Measurements from ENCODE around the gene ABLIM2.

ABLIM2 gene

GRCh38 chr4:8182294-8182693 lies 23.7 kb upstream of the ABLIM2 start:
- no peaks in the 10 kb centered on the region for H3K27me3 ChIP-seq (ENCODE audit: insufficient read depth, low read length)
- no peaks in the 10 kb centered on the region for H3K79me2 ChIP-seq (ENCODE audit: control insufficient read depth, insufficient read depth, low read length, unreplicated experiment)
- peaks cover 40% of the 10 kb centered on the region for H3K4me1 ChIP-seq (ENCODE audit: control insufficient read depth, insufficient read depth, low read length, unreplicated experiment)
- no peak overlapping the region for H3K4me3 ChIP-seq (ENCODE audit: low read depth, low read length)
- H3K36me3 ChIP-seq (ENCODE audit: insufficient read depth, low read length), result no peaks in the 10 kb centered on the region
- H3K27ac ChIP-seq (ENCODE audit: low read depth, low read length), result no peak overlapping the region
- no peak overlapping the region for H2AFZ ChIP-seq (ENCODE audit: low read length, unreplicated experiment)

GRCh38 chr4:8181844-8182243 lies 23.2 kb upstream of the ABLIM2 start:
- no peaks in the 10 kb centered on the region for H3K79me2 ChIP-seq (ENCODE audit: control insufficient read depth, insufficient read depth, low read length, unreplicated experiment)
- H3K27ac ChIP-seq (ENCODE audit: low read depth, low read length), result no peak overlapping the region
- peaks cover 40% of the 10 kb centered on the region for H3K4me1 ChIP-seq (ENCODE audit: control insufficient read depth, insufficient read depth, low read length, unreplicated experiment)
- no peaks in the 10 kb centered on the region for H3K27me3 ChIP-seq (ENCODE audit: insufficient read depth, low read length)
- H2AFZ ChIP-seq (ENCODE audit: low read length, unreplicated experiment), result no peak overlapping the region
- no peaks in the 10 kb centered on the region for H3K36me3 ChIP-seq (ENCODE audit: insufficient read depth, low read length)
- H3K4me3 ChIP-seq (ENCODE audit: low read depth, low read length), result no peak overlapping the region

- Histone ChIP-seq H3K27me3 (ENCODE audit: insufficient read depth, low read length) (no peaks in the 10 kb centered on the region), H2AFZ (ENCODE audit: low read length, unreplicated experiment) (no peak overlapping the region), H3K36me3 (ENCODE audit: insufficient read depth, low read length) (no peaks in the 10 kb centered on the region), H3K4me1 (ENCODE audit: control insufficient read depth, insufficient read depth, low read length, unreplicated experiment) (peaks cover 38% of the 10 kb centered on the region), H3K4me3 (ENCODE audit: low read depth, low read length) (no peak overlapping the region), H3K27ac (ENCODE audit: low read depth, low read length) (no peak overlapping the region), H3K79me2 (ENCODE audit: control insufficient read depth, insufficient read depth, low read length, unreplicated experiment) (no peaks in the 10 kb centered on the region)
Observed at GRCh38 chr4:8181119-8181518, 22.5 kb upstream of the ABLIM2 start.

GRCh38 chr4:8180310-8181093 lies 21.9 kb upstream of the ABLIM2 start:
- Histone ChIP-seq H3K4me1 (ENCODE audit: control insufficient read depth, insufficient read depth, low read length, unreplicated experiment) (peaks cover 32% of the 10 kb centered on the region), H2AFZ (ENCODE audit: low read length, unreplicated experiment) (no peak overlapping the region), H3K79me2 (ENCODE audit: control insufficient read depth, insufficient read depth, low read length, unreplicated experiment) (no peaks in the 10 kb centered on the region), H3K27me3 (ENCODE audit: insufficient read depth, low read length) (no peaks in the 10 kb centered on the region; the same call in 1 of the 2 replicates), H3K27ac (ENCODE audit: low read depth, low read length) (no peak overlapping the region), H3K4me3 (ENCODE audit: low read depth, low read length) (no peak overlapping the region), H3K36me3 (ENCODE audit: insufficient read depth, low read length) (no peaks in the 10 kb centered on the region)

DNA sequence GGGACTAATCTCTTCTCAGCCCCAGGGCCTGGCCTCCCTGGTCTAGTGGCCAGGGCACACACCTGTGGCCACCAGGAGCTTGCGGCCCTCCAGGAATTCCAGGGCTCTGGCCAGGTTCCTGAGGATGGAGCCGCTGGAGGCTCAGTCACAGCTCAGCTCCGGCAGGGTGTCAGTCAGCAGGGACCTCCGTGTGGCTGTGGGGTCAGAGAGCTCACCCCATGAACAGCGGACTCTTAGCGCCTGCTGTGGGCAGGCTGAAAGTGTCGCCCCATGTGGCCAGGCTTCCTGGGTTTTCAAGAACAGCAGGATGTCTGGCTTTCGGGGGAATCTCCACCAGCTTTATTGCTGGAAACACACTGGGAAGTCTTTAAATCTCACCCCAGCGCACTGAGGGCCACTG lies 21.2 kb upstream of the ABLIM2 start:
- Histone ChIP-seq H2AFZ (ENCODE audit: low read length, unreplicated experiment) (no peak overlapping the region), H3K4me3 (ENCODE audit: low read depth, low read length) (no peak overlapping the region), H3K79me2 (ENCODE audit: control insufficient read depth, insufficient read depth, low read length, unreplicated experiment) (no peaks in the 10 kb centered on the region), H3K27ac (ENCODE audit: low read depth, low read length) (no peak overlapping the region), H3K27me3 (ENCODE audit: insufficient read depth, low read length) (no peaks in the 10 kb centered on the region; the same call in 1 of the 2 replicates), H3K4me1 (ENCODE audit: control insufficient read depth, insufficient read depth, low read length, unreplicated experiment) (peaks cover 26% of the 10 kb centered on the region), H3K36me3 (ENCODE audit: insufficient read depth, low read length) (no peaks in the 10 kb centered on the region)

- Histone ChIP-seq H3K4me1 (ENCODE audit: control insufficient read depth, insufficient read depth, low read length, unreplicated experiment) (peaks cover 19% of the 10 kb centered on the region), H3K27me3 (ENCODE audit: insufficient read depth, low read length) (no peaks in the 10 kb centered on the region; the same call in 1 of the 2 replicates), H3K4me3 (ENCODE audit: low read depth, low read length) (no peak overlapping the region), H3K79me2 (ENCODE audit: control insufficient read depth, insufficient read depth, low read length, unreplicated experiment) (no peaks in the 10 kb centered on the region), H2AFZ (ENCODE audit: low read length, unreplicated experiment) (no peak overlapping the region), H3K36me3 (ENCODE audit: insufficient read depth, low read length) (no peaks in the 10 kb centered on the region), H3K27ac (ENCODE audit: low read depth, low read length) (no peak overlapping the region)
Observed at GRCh38 chr4:8179074-8179473, 20.5 kb upstream of the ABLIM2 start.

DNA sequence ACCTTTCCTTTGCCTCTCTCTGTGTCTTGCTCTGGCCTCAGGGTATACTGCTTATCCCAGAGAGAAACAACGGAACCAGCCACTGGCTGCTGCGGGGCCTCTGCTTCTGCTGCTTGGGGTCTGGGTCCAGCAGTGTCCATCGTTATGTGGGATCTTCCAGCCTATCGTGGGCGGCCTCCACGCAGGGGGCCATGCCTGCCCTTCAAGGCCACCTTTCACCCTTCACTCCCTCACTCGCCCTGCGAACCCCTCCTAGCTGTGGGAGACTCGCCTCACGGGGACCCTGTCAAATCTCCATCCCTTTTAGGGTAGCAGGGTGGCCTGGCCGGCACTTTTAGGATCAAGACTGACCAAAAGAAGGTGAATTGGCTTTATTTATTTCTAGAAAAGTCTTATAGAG lies 19.3 kb upstream of the ABLIM2 start:
- no peaks in the 10 kb centered on the region for H3K36me3 ChIP-seq (ENCODE audit: insufficient read depth, low read length)
- no peaks in the 10 kb centered on the region; the same call in 1 of the 2 replicates for H3K27me3 ChIP-seq (ENCODE audit: insufficient read depth, low read length)
- H3K79me2 ChIP-seq (ENCODE audit: control insufficient read depth, insufficient read depth, low read length, unreplicated experiment), result no peaks in the 10 kb centered on the region
- H3K4me3 ChIP-seq (ENCODE audit: low read depth, low read length), result no peak overlapping the region
- peaks cover 17% of the 10 kb centered on the region for H3K4me1 ChIP-seq (ENCODE audit: control insufficient read depth, insufficient read depth, low read length, unreplicated experiment)
- H2AFZ ChIP-seq (ENCODE audit: low read length, unreplicated experiment), result no peak overlapping the region
- no peak overlapping the region for H3K27ac ChIP-seq (ENCODE audit: low read depth, low read length)

GRCh38 chr4:8177552-8177951 lies 18.9 kb upstream of the ABLIM2 start:
- Histone ChIP-seq H2AFZ (ENCODE audit: low read length, unreplicated experiment) (no peak overlapping the region), H3K27me3 (ENCODE audit: insufficient read depth, low read length) (no peaks in the 10 kb centered on the region; the same call in 1 of the 2 replicates), H3K36me3 (ENCODE audit: insufficient read depth, low read length) (no peaks in the 10 kb centered on the region), H3K4me3 (ENCODE audit: low read depth, low read length) (no peak overlapping the region), H3K4me1 (ENCODE audit: control insufficient read depth, insufficient read depth, low read length, unreplicated experiment) (peaks cover 13% of the 10 kb centered on the region), H3K27ac (ENCODE audit: low read depth, low read length) (no peak overlapping the region), H3K79me2 (ENCODE audit: control insufficient read depth, insufficient read depth, low read length, unreplicated experiment) (no peaks in the 10 kb centered on the region)

- no peaks in the 10 kb centered on the region for H3K36me3 ChIP-seq (ENCODE audit: insufficient read depth, low read length)
- no peak overlapping the region for H3K4me3 ChIP-seq (ENCODE audit: low read depth, low read length)
- no peaks in the 10 kb centered on the region for H3K79me2 ChIP-seq (ENCODE audit: control insufficient read depth, insufficient read depth, low read length, unreplicated experiment)
- no peak overlapping the region for H2AFZ ChIP-seq (ENCODE audit: low read length, unreplicated experiment)
- no peak overlapping the region for H3K27ac ChIP-seq (ENCODE audit: low read depth, low read length)
- H3K4me1 ChIP-seq (ENCODE audit: control insufficient read depth, insufficient read depth, low read length, unreplicated experiment), result peaks cover 7% of the 10 kb centered on the region
- H3K27me3 ChIP-seq (ENCODE audit: insufficient read depth, low read length), result peaks cover 8% of the 10 kb centered on the region; the same call in 1 of the 2 replicates
Observed at GRCh38 chr4:8176547-8177399, 18.2 kb upstream of the ABLIM2 start.

- peaks cover 7% of the 10 kb centered on the region for H3K4me1 ChIP-seq (ENCODE audit: control insufficient read depth, insufficient read depth, low read length, unreplicated experiment)
- H2AFZ ChIP-seq (ENCODE audit: low read length, unreplicated experiment), result no peak overlapping the region
- H3K79me2 ChIP-seq (ENCODE audit: control insufficient read depth, insufficient read depth, low read length, unreplicated experiment), result no peaks in the 10 kb centered on the region
- no peak overlapping the region for H3K4me3 ChIP-seq (ENCODE audit: low read depth, low read length)
- peaks cover 16% of the 10 kb centered on the region for H3K27me3 ChIP-seq (ENCODE audit: insufficient read depth, low read length)
- H3K36me3 ChIP-seq (ENCODE audit: insufficient read depth, low read length), result no peaks in the 10 kb centered on the region
- H3K27ac ChIP-seq (ENCODE audit: low read depth, low read length), result no peak overlapping the region
Observed at GRCh38 chr4:8175686-8176085, 17.1 kb upstream of the ABLIM2 start.

All from ACC112 (cell line).